GM18511 (cell line): ENCODE measurements around the gene COL11A1.
A peak's percentile ranks its signal among the peaks of the same experiment; 100 is the strongest.
"Not testable (repeated sequence)": the region's sequence is repeated elsewhere in the genome, so short reads cannot be mapped to it uniquely, and the experiment has no call there.

Experiments used
- ATAC-seq: cut with Tn5 transposase; IDR thresholded peaks from one replicate; pipeline ENCODE4 v1.9.1; 2021; ENCODE audit warnings: mild to moderate bottlenecking, moderate library complexity; ENCODE audit not compliant: unreplicated experiment

The COL11A1 gene

GRCh38 chr1:103108376-103109150 lies at the start of gene COL11A1:
Gene COL11A1, minus strand, starts transcription at chr1:103108522. Its CDS starts 344 bp downstream, at chr1:103108178.
- ATAC-seq: no peak

- ATAC-seq: no peak
Observed at GRCh38 chr1:103156966-103157365, 48.6 kb upstream of the COL11A1 start.

GRCh38 chr1:103146166-103146565 lies 37.8 kb upstream of the COL11A1 start:
- no peak for ATAC-seq

- no peak for ATAC-seq
Observed at GRCh38 chr1:103145449-103145848, 37.1 kb upstream of the COL11A1 start.

GRCh38 chr1:103144681-103145080 lies 36.4 kb upstream of the COL11A1 start:
- ATAC-seq: no peak

GRCh38 chr1:103142461-103142860 lies 34.1 kb upstream of the COL11A1 start:
- no peak for ATAC-seq

GRCh38 chr1:103129796-103130195 lies 21.5 kb upstream of the COL11A1 start:
- no peak for ATAC-seq

- ATAC-seq: no peak
Observed at GRCh38 chr1:103129255-103129654, 20.9 kb upstream of the COL11A1 start.

- ATAC-seq: not testable (repeated sequence)
Observed at GRCh38 chr1:103128256-103128655, 19.9 kb upstream of the COL11A1 start.

GRCh38 chr1:103125219-103125618 lies 16.9 kb upstream of the COL11A1 start:
- ATAC-seq: no peak

- no peak for ATAC-seq
Observed at GRCh38 chr1:103122983-103123720, 14.8 kb upstream of the COL11A1 start.

GRCh38 chr1:103120981-103121380 lies 12.7 kb upstream of the COL11A1 start:
- no peak for ATAC-seq

- no peak for ATAC-seq
Observed at GRCh38 chr1:103112546-103112945, 4.2 kb upstream of the COL11A1 start.

- ATAC-seq: no peak
Observed at GRCh38 chr1:103111926-103112325, 3.6 kb upstream of the COL11A1 start.

- no peak for ATAC-seq
Observed at GRCh38 chr1:103110701-103111100, 2.4 kb upstream of the COL11A1 start.

- ATAC-seq: no peak
Observed at GRCh38 chr1:103109311-103109920, 1.1 kb upstream of the COL11A1 start.

- ATAC-seq: no peak
Observed at GRCh38 chr1:103107741-103108375, 464 bp downstream of the COL11A1 start.

- ATAC-seq: peak; percentile 90
Observed at GRCh38 chr1:103106426-103107341, 1.6 kb downstream of the COL11A1 start.

GRCh38 chr1:103101399-103101798 lies 6.9 kb downstream of the COL11A1 start:
- ATAC-seq: no peak

GRCh38 chr1:103089221-103089620 lies 19.1 kb downstream of the COL11A1 start:
- ATAC-seq: no peak
